Mammary epithelial cell (primary cell): ENCODE results near the gene MAPK8.

ENCODE experiments used
- CTCF ChIP-seq, 2 donors: IDR thresholded peaks in 1 of 2; conservative IDR thresholded peaks in 1 of 2; 2 replicates each; pipeline ENCODE4 v1.5.1; 2011 to 2012; ENCODE audit warnings: inconsistent platforms in 2 of 2, low read length in 2 of 2, mild to moderate bottlenecking in 2 of 2, control low read depth in 1 of 2, low read depth in 1 of 2; ENCODE audit not compliant: insufficient read depth in 1 of 2; ENCODE audit errors: extremely low read depth in 1 of 2
- EZH2 ChIP-seq: IDR thresholded peaks from 2 replicates; pipeline ENCODE4 v1.6.1; 2012; ENCODE audit warnings: low read length, inconsistent platforms, borderline replicate concordance

GRCh38 chr10:48430402-48430993 is 124.0 kb downstream of the MAPK8 start:
- TF ChIP-seq CTCF (conservative IDR thresholded peaks at IDR 0.05 in 1 of 2, IDR thresholded peaks at IDR 0.05 in 1 of 2; ENCODE audit: extremely low read depth in 1 of 2, insufficient read depth in 1 of 2, low read depth in 1 of 2, low read length in 2 of 2) (no peak), EZH2 (no peak)
